A549 (cell line): ENCODE data around the gene SNX30.

Source experiments
- CEBPB ChIP-seq, 2 experiments: fragments of >200 bp in 1 of 2; sonication (Bioruptor Twin) in 1 of 2; formaldehyde crosslinking in 1 of 2; IDR thresholded peaks; 2 replicates each; pipeline ENCODE4 v1.6.1; 2012 to 2016
- JUNB ChIP-seq: fragments of >200 bp; sonication (Bioruptor Twin); formaldehyde crosslinking; IDR thresholded peaks from 2 replicates; pipeline ENCODE4 v1.6.1; 2016
- NFE2L2 ChIP-seq: fragments of 150-350 bp; conservative IDR thresholded peaks from 2 replicates; pipeline ENCODE4 v1.6.1; 2014; ENCODE audit warnings: low read length
- NR3C1 ChIP-seq: fragments of >200 bp; sonication (Bioruptor Twin); formaldehyde crosslinking; IDR thresholded peaks from 3 replicates; pipeline ENCODE4 v1.6.1; 2017
- POLR2A ChIP-seq: IDR thresholded peaks from 2 replicates; pipeline ENCODE4 v1.6.1; 2012; ENCODE audit warnings: mild to moderate bottlenecking, low read length
- SMC3 ChIP-seq: fragments of >200 bp; sonication (Bioruptor Twin); formaldehyde crosslinking; IDR thresholded peaks from 3 replicates; pipeline ENCODE4 v1.6.1; 2018; ENCODE audit warnings: inconsistent platforms
- TFCP2L1 ChIP-seq: fragments of 250-450 bp; sonication (Bioruptor Pico); IDR thresholded peaks from 2 replicates; pipeline ENCODE4 v1.5.0; 2021; ENCODE audit warnings: mild to moderate bottlenecking
- ZC3H11A ChIP-seq: fragments of 450-650 bp; IDR thresholded peaks from 2 replicates; pipeline ENCODE4 v1.6.1; 2014; ENCODE audit warnings: antibody characterized with exemption, mild to moderate bottlenecking
- TF ChIP-seq, protein P1 (sequence below): fragments of >200 bp; sonication (Bioruptor Twin); formaldehyde crosslinking; IDR thresholded peaks from 3 replicates; pipeline ENCODE4 v1.5.1; 2016
- TF ChIP-seq, protein P2 (sequence below): fragments of 250-450 bp; sonication (Bioruptor Pico); IDR thresholded peaks from 2 replicates; pipeline ENCODE4 v1.5.0; 2020; ENCODE audit warnings: low read depth, mild to moderate bottlenecking, moderate library complexity

DNA sequence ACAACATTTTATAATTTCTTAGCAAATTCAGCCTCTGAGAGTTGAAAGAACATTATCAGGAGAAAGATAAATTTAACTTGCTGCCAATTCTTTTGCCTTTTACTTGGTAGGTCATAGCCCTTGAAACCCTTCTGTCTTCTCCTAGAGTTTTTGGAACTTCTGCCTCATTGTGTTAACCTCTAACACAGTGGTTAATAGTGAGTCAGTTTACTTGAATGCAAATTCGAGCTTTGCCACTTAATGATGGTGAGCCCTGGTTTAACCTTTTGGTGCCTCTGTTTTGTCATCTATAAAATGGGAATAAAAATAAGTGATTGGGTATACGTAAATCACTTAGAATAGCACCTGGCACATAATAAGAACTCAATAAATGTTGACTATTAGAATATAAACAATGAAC, 30.9 kb upstream of the SNX30 start:
- no peak for TF ChIP-seq NFE2L2
- TF ChIP-seq ZC3H11A: no peak
- no peak for TF ChIP-seq CEBPB (IDR thresholded peaks at IDR 0.05)
- TF ChIP-seq, protein P1, sequence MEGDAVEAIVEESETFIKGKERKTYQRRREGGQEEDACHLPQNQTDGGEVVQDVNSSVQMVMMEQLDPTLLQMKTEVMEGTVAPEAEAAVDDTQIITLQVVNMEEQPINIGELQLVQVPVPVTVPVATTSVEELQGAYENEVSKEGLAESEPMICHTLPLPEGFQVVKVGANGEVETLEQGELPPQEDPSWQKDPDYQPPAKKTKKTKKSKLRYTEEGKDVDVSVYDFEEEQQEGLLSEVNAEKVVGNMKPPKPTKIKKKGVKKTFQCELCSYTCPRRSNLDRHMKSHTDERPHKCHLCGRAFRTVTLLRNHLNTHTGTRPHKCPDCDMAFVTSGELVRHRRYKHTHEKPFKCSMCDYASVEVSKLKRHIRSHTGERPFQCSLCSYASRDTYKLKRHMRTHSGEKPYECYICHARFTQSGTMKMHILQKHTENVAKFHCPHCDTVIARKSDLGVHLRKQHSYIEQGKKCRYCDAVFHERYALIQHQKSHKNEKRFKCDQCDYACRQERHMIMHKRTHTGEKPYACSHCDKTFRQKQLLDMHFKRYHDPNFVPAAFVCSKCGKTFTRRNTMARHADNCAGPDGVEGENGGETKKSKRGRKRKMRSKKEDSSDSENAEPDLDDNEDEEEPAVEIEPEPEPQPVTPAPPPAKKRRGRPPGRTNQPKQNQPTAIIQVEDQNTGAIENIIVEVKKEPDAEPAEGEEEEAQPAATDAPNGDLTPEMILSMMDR: no peak
- no peak for TF ChIP-seq SMC3
- no peak for TF ChIP-seq POLR2A
- TF ChIP-seq NR3C1: no peak
- no peak for TF ChIP-seq JUNB
- no peak for TF ChIP-seq TFCP2L1
- TF ChIP-seq, protein P2, sequence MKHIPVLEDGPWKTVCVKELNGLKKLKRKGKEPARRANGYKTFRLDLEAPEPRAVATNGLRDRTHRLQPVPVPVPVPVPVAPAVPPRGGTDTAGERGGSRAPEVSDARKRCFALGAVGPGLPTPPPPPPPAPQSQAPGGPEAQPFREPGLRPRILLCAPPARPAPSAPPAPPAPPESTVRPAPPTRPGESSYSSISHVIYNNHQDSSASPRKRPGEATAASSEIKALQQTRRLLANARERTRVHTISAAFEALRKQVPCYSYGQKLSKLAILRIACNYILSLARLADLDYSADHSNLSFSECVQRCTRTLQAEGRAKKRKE (CRISPR knock-in tag): no peak
